Neural progenitor cell (in vitro differentiated cells): ENCODE measurements around the gene SF3B2.

Experiments used
- EZH2 ChIP-seq: fragments of 200-600 bp; sonication (generic); IDR thresholded peaks from 2 replicates; pipeline ENCODE4 v1.6.1; 2017; ENCODE audit warnings: antibody characterized with exemption, mild to moderate bottlenecking, moderate library complexity
- TF ChIP-seq, protein P1 (sequence below): fragments of 200-600 bp; sonication (generic); IDR thresholded peaks from 2 replicates; pipeline ENCODE4 v1.5.1; 2017; ENCODE audit warnings: antibody characterized with exemption, mild to moderate bottlenecking

DNA sequence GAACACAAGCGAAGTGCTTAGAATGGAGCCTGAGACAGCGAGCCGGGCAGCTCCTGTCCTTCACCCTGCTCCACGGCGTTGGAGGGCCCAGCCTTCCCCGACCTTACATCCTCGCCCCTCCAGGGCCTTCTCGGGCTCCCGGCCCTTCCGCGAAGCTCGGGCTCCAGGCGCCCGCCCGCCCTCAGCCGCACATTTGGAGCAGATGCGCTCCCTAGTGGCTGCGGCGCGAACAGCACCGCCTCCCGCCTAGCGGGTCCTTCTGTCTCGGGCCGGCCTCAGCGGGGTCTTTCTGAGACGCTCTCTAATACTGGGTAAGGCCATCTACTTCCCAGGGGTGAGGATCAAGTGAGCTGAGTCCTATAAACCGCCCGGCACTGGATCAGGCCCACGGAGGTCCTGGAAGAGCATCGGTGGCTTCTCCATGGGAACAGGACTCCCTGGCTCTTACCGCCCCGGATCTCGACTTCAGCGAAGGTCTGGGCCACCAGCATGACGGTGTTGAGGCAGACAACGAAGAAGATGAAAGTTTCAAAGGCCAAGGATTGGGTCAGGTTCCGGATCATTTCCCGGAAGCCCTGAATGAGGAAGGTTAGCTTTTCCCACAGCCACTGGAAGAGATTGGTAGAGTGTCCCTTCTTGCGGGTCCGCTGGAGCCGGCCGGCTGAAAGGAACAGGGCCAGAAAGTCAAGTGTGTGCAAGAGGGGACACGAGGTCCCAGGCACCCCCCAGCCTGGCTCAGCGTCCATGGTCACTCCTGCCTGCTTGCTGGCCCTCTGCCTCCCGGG is 29.6 kb upstream of the SF3B2 start:
- TF ChIP-seq, protein P1, sequence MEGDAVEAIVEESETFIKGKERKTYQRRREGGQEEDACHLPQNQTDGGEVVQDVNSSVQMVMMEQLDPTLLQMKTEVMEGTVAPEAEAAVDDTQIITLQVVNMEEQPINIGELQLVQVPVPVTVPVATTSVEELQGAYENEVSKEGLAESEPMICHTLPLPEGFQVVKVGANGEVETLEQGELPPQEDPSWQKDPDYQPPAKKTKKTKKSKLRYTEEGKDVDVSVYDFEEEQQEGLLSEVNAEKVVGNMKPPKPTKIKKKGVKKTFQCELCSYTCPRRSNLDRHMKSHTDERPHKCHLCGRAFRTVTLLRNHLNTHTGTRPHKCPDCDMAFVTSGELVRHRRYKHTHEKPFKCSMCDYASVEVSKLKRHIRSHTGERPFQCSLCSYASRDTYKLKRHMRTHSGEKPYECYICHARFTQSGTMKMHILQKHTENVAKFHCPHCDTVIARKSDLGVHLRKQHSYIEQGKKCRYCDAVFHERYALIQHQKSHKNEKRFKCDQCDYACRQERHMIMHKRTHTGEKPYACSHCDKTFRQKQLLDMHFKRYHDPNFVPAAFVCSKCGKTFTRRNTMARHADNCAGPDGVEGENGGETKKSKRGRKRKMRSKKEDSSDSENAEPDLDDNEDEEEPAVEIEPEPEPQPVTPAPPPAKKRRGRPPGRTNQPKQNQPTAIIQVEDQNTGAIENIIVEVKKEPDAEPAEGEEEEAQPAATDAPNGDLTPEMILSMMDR, result peak; percentile 94
- TF ChIP-seq EZH2, result peak; percentile 71
